Progenitor cell of endocrine pancreas (in vitro differentiated cells): ENCODE data around the gene PHLDB1. TPM values are rescaled to one million over a fixed set of nuclear protein-coding genes. Genes with fewer than 3 reads are reported as not detected.
"Not testable (repeated sequence)": the region's sequence is repeated elsewhere in the genome, so short reads cannot be mapped to it uniquely, and the experiment has no call there.

Experiments
- DNase-seq: peaks from one replicate; pipeline ENCODE4 v3.0.0; 2021; ENCODE audit warnings: low spot score; ENCODE audit not compliant: unreplicated experiment
- H3K27ac Mint-ChIP-seq: 2 replicates; pipeline ENCODE4 v1.8.0; 2021; ENCODE audit warnings: mild to moderate bottlenecking, moderate library complexity, mixed read lengths
- H3K27me3 Mint-ChIP-seq: 2 replicates; pipeline ENCODE4 v1.8.0; 2021; ENCODE audit warnings: mixed read lengths
- H3K36me3 Mint-ChIP-seq: 2 replicates; pipeline ENCODE4 v1.8.0; 2022; ENCODE audit warnings: mixed read lengths; ENCODE audit not compliant: insufficient read depth
- H3K4me1 Mint-ChIP-seq: 2 replicates; pipeline ENCODE4 v1.8.0; 2021; ENCODE audit warnings: low read depth, mixed read lengths
- H3K4me3 Mint-ChIP-seq: 2 replicates; pipeline ENCODE4 v1.8.0; 2021; ENCODE audit warnings: low read depth, mild to moderate bottlenecking, moderate library complexity, mixed read lengths
- H3K9me3 Mint-ChIP-seq: 2 replicates; pipeline ENCODE4 v1.8.0; 2021; ENCODE audit warnings: low read depth, mixed read lengths
- CTCF ChIP-seq: fragments of 200-600 bp; sonication (generic); IDR thresholded peaks from one replicate; pipeline ENCODE4 v1.5.0; 2021; ENCODE audit warnings: antibody characterized with exemption, mild to moderate bottlenecking; ENCODE audit not compliant: unreplicated experiment
- total RNA-seq: library from RNA; stranded (reverse); gene quantifications from 2 replicates; pipeline ENCODE4 v1.2.1, GENCODE V29; 2021

Gene PHLDB1
- total RNA-seq, 1 donor from 2014 or later: 110 TPM

DNA sequence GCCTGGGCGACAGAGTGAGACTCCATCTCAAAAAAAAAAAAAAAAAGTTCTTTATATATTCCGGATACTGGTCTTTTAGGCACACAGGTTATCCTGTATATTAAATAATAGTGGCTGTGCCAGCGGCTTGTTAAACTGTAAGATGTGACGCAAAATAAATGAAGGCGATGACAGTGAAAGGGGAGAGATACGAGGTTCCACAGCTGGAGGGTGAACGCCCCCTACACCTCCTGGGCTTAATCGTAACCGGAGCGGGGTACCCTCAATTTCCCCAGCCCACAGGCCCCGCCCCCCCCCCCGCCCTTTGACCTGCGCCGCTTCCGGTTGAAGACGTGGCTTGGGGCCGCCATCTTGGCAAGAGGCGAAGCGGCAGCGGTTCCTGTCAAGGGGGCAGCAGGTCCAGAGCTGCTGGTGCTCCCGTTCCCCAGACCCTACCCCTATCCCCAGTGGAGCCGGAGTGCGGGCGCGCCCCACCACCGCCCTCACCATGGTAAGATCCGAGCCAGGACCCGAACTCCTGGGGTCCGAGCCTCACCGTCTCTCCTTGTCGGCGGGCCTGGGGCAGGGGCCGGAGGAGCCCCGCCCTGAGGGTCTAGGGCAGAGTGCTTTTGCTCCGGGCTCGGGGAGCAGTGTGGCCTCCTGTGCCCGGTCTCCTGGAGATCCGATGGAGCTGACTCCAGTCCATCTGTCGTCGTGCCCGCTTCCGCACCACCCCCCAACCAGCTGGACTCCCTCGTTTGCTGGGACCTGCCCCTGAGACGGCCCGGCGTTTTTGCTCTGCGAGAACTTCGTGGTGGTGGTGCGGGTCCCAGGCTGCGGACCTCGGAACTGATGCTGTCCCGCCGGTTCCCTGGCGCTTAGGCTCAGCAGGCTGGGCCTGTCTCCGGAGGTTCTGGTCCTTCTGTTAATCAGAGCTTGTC, 35.1 kb upstream of the PHLDB1 start, which contains the start of gene ARCN1:
Gene ARCN1 (plus strand): TSS at position 349 of the 920 bp plus-strand sequence. CDS start 139 bp downstream, at position 488.
- no peaks in the 10 kb centered on the region for H3K36me3 Mint-ChIP-seq
- peak; percentile 52 for DNase-seq
- peak within 1 kb of the TSS; percentile 81 for H3K4me3 Mint-ChIP-seq
- TF ChIP-seq CTCF: no peak
- no peaks in the 10 kb centered on the region for H3K27me3 Mint-ChIP-seq
- no peaks in the 10 kb centered on the region for H3K9me3 Mint-ChIP-seq
- peak within 1 kb of the TSS; percentile 94 for H3K27ac Mint-ChIP-seq
- peaks cover 27% of the 10 kb centered on the region for H3K4me1 Mint-ChIP-seq

DNA sequence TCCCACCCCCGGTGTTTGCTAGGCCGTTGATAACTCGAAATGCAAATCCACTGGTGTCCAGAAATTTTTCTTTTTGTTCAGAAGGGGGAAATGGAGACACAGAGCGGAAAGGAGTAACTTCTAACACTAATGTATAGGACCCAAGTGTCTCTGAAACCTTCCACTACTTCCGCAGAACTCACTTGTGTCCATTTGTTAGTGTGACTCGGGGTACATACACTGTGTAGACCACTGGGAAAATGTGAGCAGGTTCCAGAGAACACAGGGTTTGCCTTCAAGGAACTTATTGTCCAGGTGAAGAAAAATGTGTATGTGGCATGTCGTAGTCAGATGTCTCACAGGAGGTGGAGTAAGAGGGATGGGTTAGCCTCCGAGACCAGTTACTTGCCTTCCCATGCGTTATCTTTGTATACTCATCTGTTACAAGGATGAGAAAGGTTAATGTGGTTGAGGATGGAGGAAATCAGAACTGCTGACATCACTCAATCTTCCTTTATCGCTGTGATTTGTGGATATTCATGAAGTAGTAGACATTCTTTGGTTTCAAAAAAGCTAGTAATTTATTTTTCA, 34.3 kb upstream of the PHLDB1 start:
- Mint-ChIP-seq H3K4me3 (peak overlapping the region; percentile 81), H3K27ac (peak overlapping the region; percentile 94), H3K36me3 (no peaks in the 10 kb centered on the region), H3K9me3 (no peaks in the 10 kb centered on the region), H3K27me3 (no peaks in the 10 kb centered on the region), H3K4me1 (peaks cover 27% of the 10 kb centered on the region)
- TF ChIP-seq CTCF: no peak
- DNase-seq: no peak

- Mint-ChIP-seq H3K36me3 (no peaks in the 10 kb centered on the region), H3K27me3 (no peaks in the 10 kb centered on the region), H3K27ac (no peak overlapping the region), H3K4me1 (peaks cover 27% of the 10 kb centered on the region), H3K9me3 (no peaks in the 10 kb centered on the region), H3K4me3 (peak overlapping the region; percentile 51)
- DNase-seq: no peak
- TF ChIP-seq CTCF: no peak
Observed at GRCh38 chr11:118574636-118575035, 32.8 kb upstream of the PHLDB1 start.

DNA sequence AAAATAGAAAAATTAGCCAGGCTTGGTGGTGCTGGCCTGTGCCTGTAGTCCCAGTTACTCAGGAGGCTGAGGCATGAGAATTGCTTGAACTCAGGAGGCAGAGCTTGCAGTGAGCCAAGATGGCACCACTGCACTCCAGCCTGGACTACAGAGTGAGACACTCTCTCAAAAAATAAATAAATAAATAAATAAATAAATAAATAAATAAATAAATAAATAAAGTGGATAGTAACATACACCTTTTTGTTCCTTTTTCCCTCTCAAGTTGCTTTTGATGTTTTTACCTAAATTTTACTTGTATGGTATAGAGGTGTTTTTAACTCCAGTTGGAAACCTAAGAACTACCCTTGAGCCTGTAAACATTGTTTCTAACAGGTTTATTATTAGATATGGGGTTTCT, 29.4 kb upstream of the PHLDB1 start:
- not testable (repeated sequence) for DNase-seq, H3K4me3 Mint-ChIP-seq, H3K27me3 Mint-ChIP-seq, H3K9me3 Mint-ChIP-seq, H3K36me3 Mint-ChIP-seq
- H3K27ac Mint-ChIP-seq: peak overlapping the region; percentile 13
- H3K4me1 Mint-ChIP-seq: peaks cover 25% of the 10 kb centered on the region

- Mint-ChIP-seq H3K9me3 (no peaks in the 10 kb centered on the region), H3K4me3 (no peak overlapping the region), H3K27ac (no peak overlapping the region), H3K4me1 (peaks cover under 1% of the 10 kb centered on the region), H3K36me3 (peaks cover 12% of the 10 kb centered on the region), H3K27me3 (no peaks in the 10 kb centered on the region)
- TF ChIP-seq CTCF: no peak
- no peak for DNase-seq
Observed at GRCh38 chr11:118581057-118581456, 26.4 kb upstream of the PHLDB1 start.
